ENCODE measurements around the gene GHRL. TPM values are rescaled to one million over a fixed set of nuclear protein-coding genes. Genes with fewer than 3 reads are reported as not detected.

GHRL gene
- total RNA-seq, 1 donor from 2014 or later: not detected

- Mint-ChIP-seq H3K27me3 (ENCODE audit: insufficient read depth, low read depth) (peaks cover 2% of the 10 kb centered on the region), H3K9me3 (no peaks in the 10 kb centered on the region), H3K4me1 (peaks cover 26% of the 10 kb centered on the region), H3K27ac (peak overlapping the region; percentile 79), H3K4me3 (no peak overlapping the region), H3K36me3 (peaks cover 8% of the 10 kb centered on the region)
- TF ChIP-seq EZH2 (IDR thresholded peaks at IDR 0.05) (no peak), EZH2phosphoT487 (IDR thresholded peaks at IDR 0.05) (no peak), CTCF (IDR thresholded peaks at IDR 0.05) (no peak)
- no peaks in the 10 kb centered on the region for H3K27me3 ChIP-seq
- no peaks in the 10 kb centered on the region for H3K79me2 ChIP-seq (ENCODE audit: low read depth)
- no peak overlapping the region for H3K9ac ChIP-seq
- peaks cover 16% of the 10 kb centered on the region for H3K4me1 ChIP-seq
- no peak overlapping the region for H3K4me2 ChIP-seq
- no peaks in the 10 kb centered on the region for H3K9me3 ChIP-seq (ENCODE audit: low read depth)
- H4K20me1 ChIP-seq (ENCODE audit: low read depth): no peaks in the 10 kb centered on the region
- H2AFZ ChIP-seq (replicated peaks): no peak overlapping the region
- DNase-seq (ENCODE audit: low spot score): no peak
- H3F3A ChIP-seq (ENCODE audit: low read depth): no peaks in the 10 kb centered on the region
- H3K36me3 ChIP-seq: no peaks in the 10 kb centered on the region
- no peak overlapping the region for H3K27ac ChIP-seq
- H3K4me3 ChIP-seq: no peak overlapping the region
These were observed 8.3 kb downstream of the GHRL start for GRCh38 chr3:10284496-10284895.

GRCh38 chr3:10283638-10284037 lies 9.1 kb downstream of the GHRL start:
- H3K27ac ChIP-seq: no peak overlapping the region
- no peak overlapping the region for H2AFZ ChIP-seq (replicated peaks)
- TF ChIP-seq EZH2 (IDR thresholded peaks at IDR 0.05): no peak
- TF ChIP-seq EZH2phosphoT487 (IDR thresholded peaks at IDR 0.05): no peak
- no peak for TF ChIP-seq CTCF (IDR thresholded peaks at IDR 0.05)
- H3K79me2 ChIP-seq (ENCODE audit: low read depth): no peaks in the 10 kb centered on the region
- H3K36me3 ChIP-seq: no peaks in the 10 kb centered on the region
- no peak overlapping the region for H3K4me3 Mint-ChIP-seq
- H3K9ac ChIP-seq: no peak overlapping the region
- no peak for DNase-seq (ENCODE audit: low spot score)
- H3K36me3 Mint-ChIP-seq: peaks cover 10% of the 10 kb centered on the region
- H4K20me1 ChIP-seq (ENCODE audit: low read depth): no peaks in the 10 kb centered on the region
- H3K27me3 Mint-ChIP-seq (ENCODE audit: insufficient read depth, low read depth): peaks cover 2% of the 10 kb centered on the region
- H3K4me1 Mint-ChIP-seq: peaks cover 26% of the 10 kb centered on the region
- no peaks in the 10 kb centered on the region for H3F3A ChIP-seq (ENCODE audit: low read depth)
- no peak overlapping the region for H3K4me2 ChIP-seq
- no peak overlapping the region for H3K4me3 ChIP-seq
- H3K27me3 ChIP-seq: no peaks in the 10 kb centered on the region
- H3K9me3 ChIP-seq (ENCODE audit: low read depth): no peaks in the 10 kb centered on the region
- H3K27ac Mint-ChIP-seq: peak overlapping the region; percentile 37
- no peaks in the 10 kb centered on the region for H3K9me3 Mint-ChIP-seq
- H3K4me1 ChIP-seq: peaks cover 16% of the 10 kb centered on the region

GRCh38 chr3:10281951-10282350 lies 10.8 kb downstream of the GHRL start:
- H3K27ac ChIP-seq: no peak overlapping the region
- no peaks in the 10 kb centered on the region for H3K27me3 ChIP-seq
- H3K4me3 Mint-ChIP-seq: no peak overlapping the region
- H3K27me3 Mint-ChIP-seq (ENCODE audit: insufficient read depth, low read depth): peaks cover 2% of the 10 kb centered on the region
- no peaks in the 10 kb centered on the region for H3K9me3 Mint-ChIP-seq
- no peak overlapping the region for H3K9ac ChIP-seq
- no peak overlapping the region for H3K4me3 ChIP-seq
- TF ChIP-seq EZH2 (IDR thresholded peaks at IDR 0.05) (no peak), EZH2phosphoT487 (IDR thresholded peaks at IDR 0.05) (no peak), CTCF (IDR thresholded peaks at IDR 0.05) (no peak)
- no peak overlapping the region for H3K27ac Mint-ChIP-seq
- no peaks in the 10 kb centered on the region for H3F3A ChIP-seq (ENCODE audit: low read depth)
- no peak overlapping the region for H2AFZ ChIP-seq (replicated peaks)
- no peaks in the 10 kb centered on the region for H3K79me2 ChIP-seq (ENCODE audit: low read depth)
- H3K4me1 ChIP-seq: peaks cover 13% of the 10 kb centered on the region
- H3K4me1 Mint-ChIP-seq: peaks cover 21% of the 10 kb centered on the region
- no peak overlapping the region for H3K4me2 ChIP-seq
- DNase-seq (ENCODE audit: low spot score): no peak
- no peaks in the 10 kb centered on the region for H3K36me3 ChIP-seq
- H3K9me3 ChIP-seq (ENCODE audit: low read depth): no peaks in the 10 kb centered on the region
- H3K36me3 Mint-ChIP-seq: peaks cover 10% of the 10 kb centered on the region
- no peaks in the 10 kb centered on the region for H4K20me1 ChIP-seq (ENCODE audit: low read depth)
